GM18520 (cell line): ENCODE data around the gene GGT1.
"Not testable (repeated sequence)": the region's sequence is repeated elsewhere in the genome, so short reads cannot be mapped to it uniquely, and the experiment has no call there.

Experiments used
- ATAC-seq: cut with Tn5 transposase; IDR thresholded peaks from one replicate; pipeline ENCODE4 v1.9.1; 2021; ENCODE audit not compliant: unreplicated experiment

GGT1 gene

GRCh38 chr22:24633231-24634023, 30.4 kb downstream of the GGT1 start:
- ATAC-seq, result not testable (repeated sequence)

DNA sequence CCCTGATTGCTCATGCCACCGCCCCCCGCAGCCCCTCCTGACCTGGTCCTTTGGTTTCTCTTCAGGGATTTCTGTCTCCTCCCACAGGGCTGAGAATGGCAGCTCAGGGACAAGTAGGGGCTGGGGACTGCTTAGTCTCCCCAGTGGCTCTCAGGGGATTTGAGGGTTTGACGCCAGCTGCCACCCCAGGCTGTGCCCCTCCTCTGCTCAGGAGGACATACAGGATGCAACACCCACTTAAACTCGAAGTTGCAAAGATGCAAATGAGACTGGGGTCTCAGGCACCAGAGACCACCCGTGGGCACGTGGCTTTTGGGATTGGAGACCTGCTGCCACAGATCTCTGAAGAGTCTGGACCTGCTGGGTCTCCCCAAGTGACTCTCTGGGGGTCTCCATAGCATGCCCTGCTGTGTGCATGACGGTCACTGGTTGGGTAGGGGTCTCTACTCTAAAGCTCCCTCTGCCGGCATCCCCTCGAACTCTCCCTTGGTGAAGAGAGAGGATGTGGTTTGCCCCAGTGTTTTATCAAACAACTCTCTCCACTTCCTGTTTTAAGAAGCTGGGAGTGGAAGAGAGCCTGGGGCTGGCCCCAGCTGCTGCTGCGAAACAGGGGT, 31.9 kb downstream of the GGT1 start:
- ATAC-seq, result not testable (repeated sequence)

DNA sequence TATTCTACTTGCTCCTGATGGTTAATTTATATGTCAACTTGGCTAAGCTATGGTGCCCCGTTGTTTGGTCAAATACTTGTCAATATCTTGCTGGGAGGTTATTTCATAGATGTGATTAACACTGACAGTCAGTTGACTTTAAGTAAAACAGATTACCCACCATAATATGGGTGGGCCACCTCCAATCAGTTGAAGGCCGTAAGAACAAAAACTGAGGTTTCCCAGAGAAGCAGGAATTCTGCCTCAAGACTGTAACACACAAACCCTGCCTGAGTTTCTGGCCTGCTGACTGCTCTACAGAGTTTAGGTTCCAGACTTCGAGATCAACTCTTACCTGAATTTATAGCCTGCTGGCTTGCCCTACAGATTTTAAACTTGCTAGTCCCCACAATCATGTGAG, 33.5 kb downstream of the GGT1 start:
- ATAC-seq, result not testable (repeated sequence)

- ATAC-seq, result not testable (repeated sequence)
These were observed 39.3 kb downstream of the GGT1 start for GRCh38 chr22:24642307-24642706.

DNA sequence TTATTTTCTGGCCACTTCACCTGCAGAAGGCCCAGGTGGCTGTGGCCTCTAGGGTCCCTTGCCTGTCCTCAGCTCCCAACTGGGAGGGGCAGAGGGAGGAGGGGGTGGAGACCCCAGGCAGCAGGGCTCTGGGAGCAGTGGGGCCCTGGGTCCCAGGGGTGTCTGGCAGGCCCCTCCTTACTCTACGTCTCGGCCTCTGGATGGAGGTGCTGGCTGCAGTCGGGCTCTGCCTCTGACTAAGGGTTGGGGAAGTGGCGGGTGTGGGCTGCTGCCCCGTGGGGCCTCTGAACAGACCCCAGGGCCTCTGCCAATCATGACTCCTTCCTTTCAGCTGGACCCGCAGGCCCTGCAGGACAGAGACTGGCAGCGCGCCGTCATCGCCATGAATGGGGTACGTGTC, 41.4 kb downstream of the GGT1 start:
- ATAC-seq, result not testable (repeated sequence)

- ATAC-seq, result not testable (repeated sequence)
These were observed 42.7 kb downstream of the GGT1 start for GRCh38 chr22:24645408-24646399.

- ATAC-seq, result not testable (repeated sequence)
These were observed 43.8 kb downstream of the GGT1 start for GRCh38 chr22:24646756-24647155.

DNA sequence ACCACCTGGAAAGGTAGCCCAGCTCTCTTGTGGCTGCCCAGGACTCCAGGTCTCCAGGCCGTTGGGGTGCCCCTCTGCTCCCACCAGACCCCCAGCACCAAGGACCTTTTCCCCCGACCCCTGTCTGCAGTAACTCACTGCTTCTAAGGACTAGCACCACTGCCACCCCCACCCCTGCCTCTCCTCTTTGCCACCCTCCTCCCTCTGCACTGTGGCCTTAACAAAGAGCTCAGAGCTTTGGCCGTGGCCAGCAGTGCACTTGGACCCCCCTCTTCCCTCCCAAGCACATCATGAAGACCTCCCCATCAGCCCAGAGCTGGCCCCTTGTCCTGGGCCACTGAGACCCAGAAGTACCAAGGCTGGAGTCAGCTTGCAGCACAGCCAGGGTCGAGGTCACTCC, 46.4 kb downstream of the GGT1 start:
- not testable (repeated sequence) for ATAC-seq

DNA sequence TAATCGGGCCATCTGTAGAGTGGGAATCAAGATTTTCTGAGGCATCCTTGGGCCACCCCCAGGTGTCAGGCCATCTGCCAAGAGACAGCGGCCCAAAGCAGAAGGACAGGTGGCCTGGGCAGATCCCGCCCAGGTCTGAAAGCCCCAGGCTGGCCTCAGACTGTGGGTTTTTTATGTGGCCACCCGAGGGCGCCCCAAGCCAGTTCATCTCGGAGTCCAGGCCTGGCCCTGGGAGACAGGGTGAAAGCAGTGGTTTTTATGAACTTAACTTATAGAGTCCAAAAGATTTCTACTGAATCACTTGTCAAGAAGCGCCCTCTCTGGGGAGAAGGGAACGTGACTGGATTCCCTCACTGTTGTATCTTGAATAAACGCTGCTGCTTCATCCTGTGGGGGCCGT, 47.9 kb downstream of the GGT1 start:
- not testable (repeated sequence) for ATAC-seq

- ATAC-seq, result not testable (repeated sequence)
These were observed 62.4 kb downstream of the GGT1 start for GRCh38 chr22:24665395-24665794.

DNA sequence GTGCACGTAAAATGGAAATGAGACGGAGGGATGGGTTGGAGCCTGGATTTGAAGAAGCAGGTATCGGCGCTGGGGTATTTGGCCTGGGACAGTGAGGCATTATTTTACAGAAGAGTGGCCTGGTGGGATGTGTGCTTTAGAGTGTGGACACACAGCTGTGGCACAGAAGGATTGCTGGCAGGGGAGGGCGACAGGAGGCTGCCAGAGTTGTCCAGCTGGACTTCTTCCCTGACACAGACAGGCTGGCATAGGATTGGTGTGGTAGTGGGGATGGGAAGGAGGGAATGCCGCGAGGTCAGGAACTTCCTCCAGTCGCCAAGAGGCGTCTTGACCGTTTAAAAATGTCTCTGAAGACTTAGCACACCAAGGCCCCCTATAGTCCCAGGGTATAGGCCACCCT, 64.9 kb downstream of the GGT1 start:
- not testable (repeated sequence) for ATAC-seq

GRCh38 chr22:24672532-24672931, 69.5 kb downstream of the GGT1 start:
- ATAC-seq, result not testable (repeated sequence)
